ENCODE results near the gene TMBIM1.
"Not testable (repeated sequence)": the region's sequence is repeated elsewhere in the genome, so short reads cannot be mapped to it uniquely, and the experiment has no call there.

GRCh38 chr2:218314764-218315163 lies 22.5 kb upstream of the TMBIM1 start:
- not testable (repeated sequence) for TF ChIP-seq CTCF, POLR2A (IDR thresholded peaks at IDR 0.05)
